Measurements from ENCODE around the gene EPO. TPM values are rescaled to one million over a fixed set of nuclear protein-coding genes. Genes with fewer than 3 reads are reported as not detected.

EPO gene
- total RNA-seq, 1 donor from 2014 or later = 0.22 TPM

- Mint-ChIP-seq H3K4me3 (no peak overlapping the region), H3K27me3 (no peaks in the 10 kb centered on the region), H3K27ac (no peak overlapping the region), H3K4me1 (ENCODE audit: unreplicated experiment) (peaks cover 4% of the 10 kb centered on the region), H3K36me3 (peaks cover 4% of the 10 kb centered on the region), H3K9me3 (no peaks in the 10 kb centered on the region)
- DNase-seq (ENCODE audit: extremely low spot score, unreplicated experiment) = no peak
- TF ChIP-seq CTCF (conservative IDR thresholded peaks at IDR 0.05) = no peak
Measured at GRCh38 chr7:100685631-100686145, 34.6 kb upstream of the EPO start.

GRCh38 chr7:100686201-100686821, 34.0 kb upstream of the EPO start:
- no peak for TF ChIP-seq CTCF (conservative IDR thresholded peaks at IDR 0.05)
- no peak for DNase-seq (ENCODE audit: extremely low spot score, unreplicated experiment)
- Mint-ChIP-seq H3K4me3 (no peak overlapping the region), H3K27me3 (no peaks in the 10 kb centered on the region), H3K27ac (no peak overlapping the region), H3K9me3 (no peaks in the 10 kb centered on the region), H3K4me1 (ENCODE audit: unreplicated experiment) (peaks cover 4% of the 10 kb centered on the region), H3K36me3 (peaks cover 4% of the 10 kb centered on the region)

- no peak overlapping the region for H3K27ac Mint-ChIP-seq
- peaks cover 8% of the 10 kb centered on the region for H3K4me1 Mint-ChIP-seq (ENCODE audit: unreplicated experiment)
- no peaks in the 10 kb centered on the region for H3K27me3 Mint-ChIP-seq
- TF ChIP-seq CTCF (conservative IDR thresholded peaks at IDR 0.05) = no peak
- no peak for DNase-seq (ENCODE audit: extremely low spot score, unreplicated experiment)
- H3K4me3 Mint-ChIP-seq = no peak overlapping the region
- peaks cover 4% of the 10 kb centered on the region for H3K36me3 Mint-ChIP-seq
- no peaks in the 10 kb centered on the region for H3K9me3 Mint-ChIP-seq
Measured at GRCh38 chr7:100686822-100687211, 33.5 kb upstream of the EPO start.

- Mint-ChIP-seq H3K27me3 (no peaks in the 10 kb centered on the region), H3K36me3 (peaks cover 4% of the 10 kb centered on the region), H3K4me3 (no peak overlapping the region), H3K4me1 (ENCODE audit: unreplicated experiment) (peaks cover 12% of the 10 kb centered on the region), H3K27ac (no peak overlapping the region), H3K9me3 (no peaks in the 10 kb centered on the region)
- no peak for TF ChIP-seq CTCF (conservative IDR thresholded peaks at IDR 0.05)
- no peak for DNase-seq (ENCODE audit: extremely low spot score, unreplicated experiment)
Measured at GRCh38 chr7:100687261-100687660, 33.0 kb upstream of the EPO start.

GRCh38 chr7:100687751-100688300, 32.4 kb upstream of the EPO start:
- H3K36me3 Mint-ChIP-seq = peaks cover 4% of the 10 kb centered on the region
- peaks cover 18% of the 10 kb centered on the region for H3K4me1 Mint-ChIP-seq (ENCODE audit: unreplicated experiment)
- H3K4me3 Mint-ChIP-seq = no peak overlapping the region
- H3K27ac Mint-ChIP-seq = no peak overlapping the region
- no peaks in the 10 kb centered on the region for H3K27me3 Mint-ChIP-seq
- no peaks in the 10 kb centered on the region for H3K9me3 Mint-ChIP-seq
- no peak for DNase-seq (ENCODE audit: extremely low spot score, unreplicated experiment)
- no peak for TF ChIP-seq CTCF (conservative IDR thresholded peaks at IDR 0.05)
